Choroid plexus epithelial cell (primary cell): ENCODE results near the gene RSPH6A.
A peak's percentile ranks its signal among the peaks of the same experiment; 100 is the strongest.

Experiments used
- DNase-seq: peaks from one replicate; pipeline ENCODE4 v3.0.0-alpha.2; 2010; ENCODE audit warnings: low read depth
- H3K4me3 ChIP-seq: 2 replicates; pipeline ENCODE4 v1.5.1; 2011; ENCODE audit warnings: low read depth, mild to moderate bottlenecking, control low read depth, low read length, moderate library complexity
- CTCF ChIP-seq: conservative IDR thresholded peaks from 2 replicates; pipeline ENCODE4 v1.5.1; 2011; ENCODE audit warnings: low read depth, mild to moderate bottlenecking, control low read depth, inconsistent platforms, low read length, moderate library complexity

The RSPH6A gene

GRCh38 chr19:45842198-45842597 is 27.1 kb upstream of the RSPH6A start:
- no peak for DNase-seq
- H3K4me3 ChIP-seq: no peak overlapping the region
- no peak for TF ChIP-seq CTCF

GRCh38 chr19:45834970-45835369 is 19.9 kb upstream of the RSPH6A start:
- DNase-seq: no peak
- H3K4me3 ChIP-seq: no peak overlapping the region
- no peak for TF ChIP-seq CTCF

GRCh38 chr19:45828945-45829344 is 13.8 kb upstream of the RSPH6A start:
- no peak overlapping the region for H3K4me3 ChIP-seq
- no peak for TF ChIP-seq CTCF
- no peak for DNase-seq

- no peak for TF ChIP-seq CTCF
- H3K4me3 ChIP-seq: no peak overlapping the region
- DNase-seq: no peak
Observed at GRCh38 chr19:45828523-45828922, 13.4 kb upstream of the RSPH6A start.

GRCh38 chr19:45827459-45828093 is 12.5 kb upstream of the RSPH6A start:
- TF ChIP-seq CTCF: no peak
- no peak for DNase-seq
- no peak overlapping the region for H3K4me3 ChIP-seq

- H3K4me3 ChIP-seq: no peak overlapping the region
- no peak for TF ChIP-seq CTCF
- DNase-seq: peak; percentile 21
Observed at GRCh38 chr19:45826934-45827333, 11.8 kb upstream of the RSPH6A start.
